ENCODE data around the gene TRAPPC10. TPM values are rescaled to one million over a fixed set of nuclear protein-coding genes. Genes with fewer than 3 reads are reported as not detected.
A peak's percentile ranks its signal among the peaks of the same experiment; 100 is the strongest.

Gene TRAPPC10
- total RNA-seq, 2 experiments from 2014 or later: 37.1 to 38.6 TPM

DNA sequence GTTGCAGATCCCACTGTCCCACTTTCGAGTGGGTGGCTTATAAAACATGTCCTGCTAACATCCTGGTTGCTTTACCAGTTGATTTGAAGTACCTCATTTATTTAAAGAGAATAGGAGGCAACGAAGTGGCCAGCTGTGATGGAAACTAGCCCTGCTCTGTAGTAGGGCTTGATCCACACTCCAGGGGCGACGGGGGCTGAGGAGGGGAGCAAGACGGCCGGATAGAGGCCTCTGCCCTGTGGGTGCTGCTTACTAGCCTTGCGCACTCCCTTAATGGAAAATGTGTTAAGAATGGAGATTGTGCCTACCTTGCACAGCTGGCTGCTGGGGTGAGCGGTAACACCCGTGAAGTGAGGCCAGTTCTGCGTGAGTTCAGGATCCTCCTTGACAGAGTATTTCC, 54.0 kb downstream of the TRAPPC10 start:
- peaks cover 32% of the 10 kb centered on the region for H3K4me1 Mint-ChIP-seq (ENCODE audit: low read depth)
- intact Hi-C loops (cut with micrococcal nuclease): no loop called here
- no peaks in the 10 kb centered on the region for H3K9me3 Mint-ChIP-seq
- H3K27me3 Mint-ChIP-seq (ENCODE audit: low read depth): no peaks in the 10 kb centered on the region
- H3K36me3 Mint-ChIP-seq (ENCODE audit: low read depth): peaks cover 23% of the 10 kb centered on the region
- peak overlapping the region; percentile 94 for H3K27ac Mint-ChIP-seq
- DNase-seq: no peak
- H3K4me3 Mint-ChIP-seq: peak overlapping the region; percentile 36
- CTCF ChIA-PET: interaction anchor here (0.6 to 0.9 kb wide), 2 partner anchors 17 to 20 kb away, joined by 4 to 5 read pairs; no protein-coding TSS in a partner anchor

DNA sequence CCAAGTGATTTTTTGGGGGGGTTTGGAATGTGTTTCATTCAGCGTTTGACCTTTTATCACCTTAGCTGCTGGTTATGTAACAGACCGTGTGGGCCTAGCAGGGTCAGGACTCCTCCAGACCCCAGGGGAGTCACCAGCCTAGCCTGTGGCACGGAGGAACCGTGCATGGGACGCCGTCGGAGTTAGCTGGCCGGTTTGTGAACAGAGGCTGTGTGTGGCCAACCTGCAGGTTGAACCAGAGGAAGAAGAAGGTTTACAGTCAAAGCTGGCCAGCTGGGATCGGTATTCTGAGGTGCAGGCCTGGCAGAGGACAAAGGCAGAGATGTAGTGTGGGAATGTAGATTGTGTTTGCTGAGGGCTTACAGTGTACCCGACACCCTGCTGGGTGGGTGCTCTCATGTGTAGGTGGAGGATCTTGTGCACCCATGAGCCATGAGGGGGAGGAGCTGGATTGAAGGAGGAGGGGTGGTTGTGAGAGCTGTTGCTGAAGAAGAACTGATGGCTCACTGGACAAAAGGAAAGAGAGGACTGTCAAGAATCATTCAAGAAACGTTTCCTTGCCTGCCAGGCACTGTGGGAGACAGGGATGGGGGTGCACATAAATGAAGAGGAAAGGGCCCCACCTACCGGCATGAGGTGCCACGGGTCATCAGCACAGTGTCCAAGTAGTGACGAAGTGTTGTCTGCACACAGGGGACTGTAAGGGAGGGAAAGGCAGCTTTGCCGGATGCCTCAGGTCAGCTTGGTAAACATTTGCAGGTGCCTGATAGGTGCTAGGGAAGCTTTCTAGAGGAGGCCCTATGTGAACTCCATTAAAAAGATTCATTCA, 55.1 kb downstream of the TRAPPC10 start:
- CTCF ChIA-PET: interaction anchor here (0.9 to 1.2 kb wide), 2 partner anchors 16 to 54 kb away, joined by 3 to 4 read pairs; no protein-coding TSS in a partner anchor
- H3K4me1 Mint-ChIP-seq (ENCODE audit: low read depth): peaks cover 32% of the 10 kb centered on the region
- peak overlapping the region; percentile 62 for H3K27ac Mint-ChIP-seq
- intact Hi-C loops (cut with micrococcal nuclease): no loop called here
- no peak overlapping the region for H3K4me3 Mint-ChIP-seq
- no peaks in the 10 kb centered on the region for H3K9me3 Mint-ChIP-seq
- DNase-seq: no peak
- peaks cover 23% of the 10 kb centered on the region for H3K36me3 Mint-ChIP-seq (ENCODE audit: low read depth)
- no peaks in the 10 kb centered on the region for H3K27me3 Mint-ChIP-seq (ENCODE audit: low read depth)

DNA sequence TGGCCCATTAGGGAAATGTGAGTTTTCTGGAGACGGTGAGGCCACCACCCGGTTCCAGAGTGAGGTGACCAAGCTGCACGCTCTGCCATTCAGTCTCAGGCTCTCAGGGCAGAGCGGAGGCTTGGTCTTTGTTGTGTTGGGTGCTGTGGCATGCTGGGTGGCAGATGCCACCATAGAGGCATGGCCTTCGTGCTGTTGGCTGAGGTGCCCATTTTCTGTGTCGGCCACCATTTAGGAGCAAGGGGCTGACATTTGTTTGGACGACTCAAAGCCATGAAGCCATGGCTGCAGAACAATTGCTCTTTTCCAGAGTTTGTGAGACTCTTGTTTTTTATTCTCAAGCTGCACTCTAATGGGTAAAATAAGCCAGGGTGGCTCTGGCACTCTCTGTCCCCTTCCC, 58.3 kb downstream of the TRAPPC10 start:
- intact Hi-C loops (cut with micrococcal nuclease): no loop called here
- no peak overlapping the region for H3K27ac Mint-ChIP-seq
- no peaks in the 10 kb centered on the region for H3K9me3 Mint-ChIP-seq
- DNase-seq: no peak
- H3K4me1 Mint-ChIP-seq (ENCODE audit: low read depth): peaks cover 15% of the 10 kb centered on the region
- H3K4me3 Mint-ChIP-seq: no peak overlapping the region
- peaks cover 19% of the 10 kb centered on the region for H3K36me3 Mint-ChIP-seq (ENCODE audit: low read depth)
- CTCF ChIA-PET: interaction anchor here (0.6 kb wide), 1 partner anchor 16 kb away, joined by 3 read pairs; no protein-coding TSS in a partner anchor
- H3K27me3 Mint-ChIP-seq (ENCODE audit: low read depth): no peaks in the 10 kb centered on the region

GRCh38 chr21:44071359-44072104, 59.4 kb downstream of the TRAPPC10 start:
- no peak for DNase-seq
- no peak overlapping the region for H3K4me3 Mint-ChIP-seq
- peak overlapping the region; percentile 9 for H3K27ac Mint-ChIP-seq
- intact Hi-C loops (cut with micrococcal nuclease): no loop called here
- CTCF ChIA-PET: interaction anchor here (0.6 kb wide), 1 partner anchor 24 kb away, joined by 4 read pairs; no protein-coding TSS in a partner anchor
- H3K9me3 Mint-ChIP-seq: no peaks in the 10 kb centered on the region
- H3K36me3 Mint-ChIP-seq (ENCODE audit: low read depth): peaks cover 20% of the 10 kb centered on the region
- peaks cover 10% of the 10 kb centered on the region for H3K4me1 Mint-ChIP-seq (ENCODE audit: low read depth)
- no peaks in the 10 kb centered on the region for H3K27me3 Mint-ChIP-seq (ENCODE audit: low read depth)

GRCh38 chr21:44072111-44072510, 60.0 kb downstream of the TRAPPC10 start:
- DNase-seq: no peak
- no peaks in the 10 kb centered on the region for H3K27me3 Mint-ChIP-seq (ENCODE audit: low read depth)
- CTCF ChIA-PET: interaction anchor here (0.6 kb wide), 1 partner anchor 25 kb away, joined by 4 read pairs; no protein-coding TSS in a partner anchor
- intact Hi-C loops (cut with micrococcal nuclease): no loop called here
- H3K27ac Mint-ChIP-seq: no peak overlapping the region
- no peak overlapping the region for H3K4me3 Mint-ChIP-seq
- peaks cover 10% of the 10 kb centered on the region for H3K4me1 Mint-ChIP-seq (ENCODE audit: low read depth)
- no peaks in the 10 kb centered on the region for H3K9me3 Mint-ChIP-seq
- H3K36me3 Mint-ChIP-seq (ENCODE audit: low read depth): peaks cover 21% of the 10 kb centered on the region

DNA sequence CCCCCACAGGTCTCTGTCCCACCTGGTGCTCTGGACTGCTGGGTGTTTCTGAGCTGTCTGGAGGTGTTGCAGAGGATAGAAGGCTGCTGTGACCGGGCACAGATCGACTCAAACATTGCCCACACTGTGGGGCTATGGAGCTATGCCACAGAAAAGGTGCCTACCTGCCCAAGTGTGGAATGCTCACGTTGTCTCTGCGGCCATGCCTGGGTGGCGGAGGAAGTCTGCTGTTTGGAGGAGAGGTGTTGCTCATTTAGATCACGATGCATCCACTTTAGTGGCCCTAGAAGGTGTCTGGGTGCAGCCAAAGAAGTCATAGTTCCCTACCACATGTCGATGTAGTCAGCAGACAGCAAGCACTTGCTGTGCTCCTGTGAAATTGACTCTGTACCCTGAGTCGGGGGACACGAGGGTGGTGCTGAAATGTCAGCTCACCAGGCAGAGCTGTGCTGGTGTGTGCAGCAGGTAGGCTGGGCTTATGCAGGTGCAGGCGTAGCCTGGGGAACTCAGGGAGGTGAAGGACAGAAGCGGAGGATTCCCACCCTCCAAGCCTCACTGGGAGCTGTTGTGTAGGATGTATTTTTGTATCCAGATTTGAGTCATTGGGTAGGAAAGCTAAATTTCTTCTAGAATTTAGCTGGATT, 62.3 kb downstream of the TRAPPC10 start:
- Mint-ChIP-seq H3K27me3 (ENCODE audit: low read depth) (no peaks in the 10 kb centered on the region), H3K36me3 (ENCODE audit: low read depth) (peaks cover 27% of the 10 kb centered on the region), H3K9me3 (no peaks in the 10 kb centered on the region), H3K4me3 (no peak overlapping the region), H3K4me1 (ENCODE audit: low read depth) (peaks cover 23% of the 10 kb centered on the region), H3K27ac (peak overlapping the region; percentile 7)
- DNase-seq: no peak
- CTCF ChIA-PET: interaction anchor here (0.6 to 1.0 kb wide), 2 partner anchors 9 to 269 kb away, joined by 3 read pairs; no protein-coding TSS in a partner anchor
- intact Hi-C loops (cut with micrococcal nuclease): no loop called here

- Mint-ChIP-seq H3K27ac (peak overlapping the region; percentile 79), H3K4me3 (no peak overlapping the region), H3K4me1 (ENCODE audit: low read depth) (peaks cover 29% of the 10 kb centered on the region), H3K9me3 (no peaks in the 10 kb centered on the region), H3K36me3 (ENCODE audit: low read depth) (peaks cover 40% of the 10 kb centered on the region), H3K27me3 (ENCODE audit: low read depth) (no peaks in the 10 kb centered on the region)
- CTCF ChIA-PET: no interaction called here
- intact Hi-C loops (cut with micrococcal nuclease): no loop called here
- no peak for DNase-seq
Observed at GRCh38 chr21:44076316-44076715, 64.2 kb downstream of the TRAPPC10 start.

GRCh38 chr21:44078411-44078981, 66.4 kb downstream of the TRAPPC10 start:
- intact Hi-C loops (cut with micrococcal nuclease): no loop called here
- peak overlapping the region; percentile 83 for H3K27ac Mint-ChIP-seq
- no peak overlapping the region for H3K4me3 Mint-ChIP-seq
- H3K36me3 Mint-ChIP-seq (ENCODE audit: low read depth): peaks cover 57% of the 10 kb centered on the region
- peaks cover 50% of the 10 kb centered on the region for H3K4me1 Mint-ChIP-seq (ENCODE audit: low read depth)
- no peaks in the 10 kb centered on the region for H3K9me3 Mint-ChIP-seq
- no peak for DNase-seq
- H3K27me3 Mint-ChIP-seq (ENCODE audit: low read depth): no peaks in the 10 kb centered on the region
- CTCF ChIA-PET: interaction anchor here (0.6 to 1.3 kb wide), 3 partner anchors 13 to 65 kb away, joined by 3 to 12 read pairs (median 3); no protein-coding TSS in a partner anchor

DNA sequence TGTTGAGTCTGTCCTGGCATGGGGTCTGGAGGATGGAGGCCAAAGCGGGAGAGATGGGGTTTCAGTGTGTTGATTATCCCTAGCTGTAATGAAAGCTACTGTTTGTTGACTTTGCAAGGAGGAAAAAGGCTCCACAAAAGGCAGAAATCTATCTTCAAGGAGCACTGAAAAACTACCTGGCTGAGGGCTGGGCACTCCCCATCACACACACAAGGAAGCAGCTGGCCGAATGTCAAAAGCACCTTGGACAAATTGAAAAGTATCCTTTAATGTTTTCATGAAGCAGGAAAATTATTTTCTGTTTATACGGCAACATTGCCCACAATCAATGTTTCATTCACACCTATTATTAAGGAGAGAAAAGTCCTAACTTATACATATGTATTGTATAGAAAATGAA, 67.3 kb downstream of the TRAPPC10 start:
- intact Hi-C loops (cut with micrococcal nuclease): no loop called here
- H3K4me1 Mint-ChIP-seq (ENCODE audit: low read depth): peaks cover 59% of the 10 kb centered on the region
- CTCF ChIA-PET: interaction anchor here (0.7 to 0.8 kb wide), 2 partner anchors 9 to 12 kb away, joined by 3 read pairs; no protein-coding TSS in a partner anchor
- DNase-seq: no peak
- H3K27ac Mint-ChIP-seq: peak overlapping the region; percentile 46
- no peaks in the 10 kb centered on the region for H3K27me3 Mint-ChIP-seq (ENCODE audit: low read depth)
- H3K36me3 Mint-ChIP-seq (ENCODE audit: low read depth): peaks cover 60% of the 10 kb centered on the region
- no peak overlapping the region for H3K4me3 Mint-ChIP-seq
- no peaks in the 10 kb centered on the region for H3K9me3 Mint-ChIP-seq

- no peak overlapping the region for H3K4me3 Mint-ChIP-seq
Observed at GRCh38 chr21:44079846-44080245, 67.7 kb downstream of the TRAPPC10 start.

DNA sequence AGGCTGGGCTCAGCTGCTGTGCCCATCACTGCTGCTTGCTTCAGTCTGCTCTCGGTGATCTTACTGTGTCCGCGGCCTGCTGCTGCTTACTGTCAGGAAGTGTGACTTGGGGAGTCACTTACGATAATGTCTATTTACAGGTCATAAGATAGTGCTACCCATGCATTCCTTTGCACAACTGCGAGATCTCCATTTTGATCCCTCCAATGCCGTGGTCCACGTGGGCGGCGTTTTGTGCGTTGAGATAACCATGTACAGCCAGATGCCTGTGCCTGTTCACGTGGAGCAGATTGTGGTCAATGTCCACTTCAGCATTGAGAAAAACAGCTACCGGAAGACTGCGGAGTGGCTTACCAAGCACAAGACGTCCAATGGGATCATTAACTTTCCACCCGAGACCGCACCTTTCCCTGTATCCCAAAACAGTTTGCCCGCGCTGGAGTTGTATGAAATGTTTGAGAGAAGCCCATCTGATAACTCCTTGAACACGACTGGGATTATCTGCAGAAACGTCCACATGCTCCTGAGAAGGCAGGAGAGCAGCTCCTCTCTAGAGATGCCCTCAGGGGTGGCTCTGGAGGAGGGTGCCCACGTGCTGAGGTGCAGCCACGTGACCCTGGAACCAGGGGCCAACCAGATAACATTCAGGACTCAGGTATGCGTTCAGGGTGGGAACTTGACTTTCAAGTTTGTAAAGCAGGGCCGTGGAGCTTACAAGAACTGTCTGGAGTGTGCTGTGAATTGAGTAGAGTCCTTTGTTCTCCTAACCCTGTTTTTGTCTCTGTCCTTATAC, 70.7 kb downstream of the TRAPPC10 start:
- peak; percentile 39 for DNase-seq
- no peaks in the 10 kb centered on the region for H3K9me3 Mint-ChIP-seq
- H3K4me3 Mint-ChIP-seq: peak overlapping the region; percentile 58

More at GRCh38 chr21:44079846-44080245, 67.7 kb downstream of the TRAPPC10 start:
- Mint-ChIP-seq H3K4me1 (ENCODE audit: low read depth) (peaks cover 63% of the 10 kb centered on the region), H3K27me3 (ENCODE audit: low read depth) (no peaks in the 10 kb centered on the region), H3K27ac (peak overlapping the region; percentile 76), H3K9me3 (no peaks in the 10 kb centered on the region), H3K36me3 (ENCODE audit: low read depth) (peaks cover 62% of the 10 kb centered on the region)
- intact Hi-C loops (cut with micrococcal nuclease): no loop called here
- CTCF ChIA-PET: interaction anchor here (0.8 kb wide), 1 partner anchor 8 kb away, joined by 3 read pairs; no protein-coding TSS in a partner anchor
- DNase-seq: no peak

More for the DNA sequence above, 70.7 kb downstream of the TRAPPC10 start:
- CTCF ChIA-PET: interaction anchor here (0.6 to 3.0 kb wide), 10 partner anchors 8 to 219 kb away, joined by 3 to 14 read pairs (median 4); no protein-coding TSS in a partner anchor
- H3K36me3 Mint-ChIP-seq (ENCODE audit: low read depth): peaks cover 68% of the 10 kb centered on the region
- intact Hi-C loops (cut with micrococcal nuclease): loop anchor here (2.0 kb wide), 3 partner anchors 18 to 70 kb away; partner anchors contain the start of gene TRAPPC10
- H3K27me3 Mint-ChIP-seq (ENCODE audit: low read depth): no peaks in the 10 kb centered on the region
- peak overlapping the region; percentile 97 for H3K27ac Mint-ChIP-seq
- H3K4me1 Mint-ChIP-seq (ENCODE audit: low read depth): peaks cover 82% of the 10 kb centered on the region

Data from activated naive CD4-positive, alpha-beta T cell treated with anti-CD3 and anti-CD28 coated beads for 36 hours (primary cell).